NCI-H345 treated with DMSO at 0.1 percent for 48 hours (cell line): ENCODE data around the gene ZBTB7B.

Source experiments
- DNase-seq: peaks from one replicate; lab custom pipeline; 2025; ENCODE audit not compliant: unreplicated experiment; lab: John Stamatoyannopoulos, UW

Gene ZBTB7B

DNA sequence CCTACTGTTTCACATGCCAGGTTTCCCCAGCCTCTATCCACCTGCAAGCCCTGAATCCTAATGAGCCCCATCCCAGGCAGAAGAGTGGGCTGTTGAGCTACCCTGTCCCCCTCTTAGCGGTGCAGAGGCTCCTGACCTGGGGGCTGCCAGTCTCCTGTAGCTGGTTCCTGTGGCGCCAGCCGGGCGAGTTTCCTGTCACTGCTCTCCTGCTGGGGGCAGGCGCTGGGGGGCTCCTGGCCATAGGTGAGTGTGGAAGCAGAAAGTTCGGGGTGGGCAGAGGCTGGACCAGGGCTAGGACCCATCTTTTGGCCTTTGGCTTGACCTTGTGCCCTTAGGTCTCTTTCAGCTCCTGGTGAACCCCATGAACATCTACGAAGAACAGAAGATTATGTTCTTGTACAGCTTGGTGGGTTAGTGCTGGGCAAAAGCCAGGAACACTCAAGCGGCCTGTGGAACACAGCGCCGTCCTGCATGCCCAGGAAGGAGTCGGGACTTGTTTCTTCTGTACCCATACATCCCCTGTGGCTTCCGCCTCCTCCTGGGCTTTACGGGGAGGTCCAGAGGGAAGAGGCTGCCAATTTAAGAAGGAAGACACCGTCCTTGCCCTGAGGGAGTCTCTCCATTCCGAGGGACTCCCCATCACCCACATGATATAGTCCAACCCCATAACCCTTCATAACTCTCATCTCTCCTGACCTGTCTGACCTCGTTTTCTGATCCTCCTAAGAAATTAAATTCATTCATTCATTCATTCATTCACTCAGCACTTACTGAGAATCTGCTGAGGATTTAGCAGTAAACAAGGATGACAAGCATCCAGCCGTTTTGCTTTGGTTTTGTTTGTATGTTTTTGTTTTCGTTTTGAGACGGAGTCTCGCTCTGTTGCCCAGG, 32.0 kb downstream of the ZBTB7B start:
- no peak for DNase-seq

DNA sequence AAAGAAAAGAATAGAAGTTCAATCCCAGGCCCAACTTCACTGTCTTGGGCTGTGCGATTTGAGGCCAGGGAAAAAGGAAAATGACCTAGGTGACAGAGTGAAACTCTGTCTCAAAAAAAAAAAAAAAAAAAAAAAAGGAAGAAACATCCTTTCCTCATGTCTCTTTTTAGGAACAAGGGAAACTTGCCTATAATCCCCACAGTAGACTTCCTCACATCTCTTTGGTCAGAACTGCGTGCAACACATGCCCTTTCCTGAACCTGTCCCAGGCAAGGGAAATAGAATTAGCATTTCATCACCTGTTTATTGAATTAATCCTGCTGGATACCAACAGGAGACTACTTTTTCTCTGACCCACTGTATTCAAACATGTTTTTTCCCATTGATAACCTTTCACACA, 33.3 kb downstream of the ZBTB7B start:
- no peak for DNase-seq

DNA sequence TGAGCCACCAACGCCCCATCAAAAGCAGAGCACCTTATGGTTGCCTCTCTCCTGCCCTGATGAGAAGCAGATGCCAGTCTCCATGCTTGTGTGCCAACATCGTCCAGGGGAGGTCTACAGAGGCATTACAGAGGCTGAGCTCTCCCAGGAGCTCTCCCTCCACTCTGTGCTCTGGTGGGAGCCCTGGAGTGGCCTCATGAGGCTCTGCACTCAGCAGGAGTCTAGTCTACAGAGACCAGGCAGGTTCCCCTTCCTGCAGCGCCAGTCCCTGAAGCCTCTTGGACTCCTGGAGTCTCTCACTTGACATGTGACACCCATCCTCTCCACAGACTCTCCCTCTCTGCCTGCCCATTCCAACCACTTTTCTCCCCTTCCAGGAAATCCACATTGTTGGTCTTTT, 34.4 kb downstream of the ZBTB7B start:
- no peak for DNase-seq

DNA sequence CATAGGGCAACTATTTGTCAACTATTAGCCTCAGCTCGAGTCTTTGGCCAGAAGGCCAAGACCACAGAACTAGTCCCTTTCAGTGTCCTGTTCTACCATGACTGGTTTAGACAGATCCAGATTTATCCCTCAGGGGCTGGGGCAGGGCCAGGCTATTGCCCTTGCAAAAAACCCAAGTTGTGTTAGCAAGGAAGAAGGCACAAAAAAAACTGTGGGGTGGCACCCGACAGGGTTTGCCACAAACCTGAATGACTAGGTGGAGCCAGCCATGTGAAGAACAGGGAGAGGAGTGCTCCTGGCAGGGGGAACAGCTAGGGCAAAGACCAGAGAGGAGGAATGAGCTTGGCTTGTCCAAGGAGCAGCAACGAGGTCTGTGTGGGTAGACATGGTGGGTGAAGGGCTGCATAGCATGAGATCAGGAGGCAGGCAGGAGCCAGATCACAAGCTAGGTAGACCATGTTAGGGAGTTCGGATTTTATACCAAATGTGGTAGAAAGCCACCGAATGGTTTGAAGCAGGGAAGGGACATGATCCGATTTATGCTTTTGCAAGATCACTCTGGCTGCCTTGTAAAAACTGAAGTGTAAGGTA, 35.3 kb downstream of the ZBTB7B start:
- no peak for DNase-seq

DNA sequence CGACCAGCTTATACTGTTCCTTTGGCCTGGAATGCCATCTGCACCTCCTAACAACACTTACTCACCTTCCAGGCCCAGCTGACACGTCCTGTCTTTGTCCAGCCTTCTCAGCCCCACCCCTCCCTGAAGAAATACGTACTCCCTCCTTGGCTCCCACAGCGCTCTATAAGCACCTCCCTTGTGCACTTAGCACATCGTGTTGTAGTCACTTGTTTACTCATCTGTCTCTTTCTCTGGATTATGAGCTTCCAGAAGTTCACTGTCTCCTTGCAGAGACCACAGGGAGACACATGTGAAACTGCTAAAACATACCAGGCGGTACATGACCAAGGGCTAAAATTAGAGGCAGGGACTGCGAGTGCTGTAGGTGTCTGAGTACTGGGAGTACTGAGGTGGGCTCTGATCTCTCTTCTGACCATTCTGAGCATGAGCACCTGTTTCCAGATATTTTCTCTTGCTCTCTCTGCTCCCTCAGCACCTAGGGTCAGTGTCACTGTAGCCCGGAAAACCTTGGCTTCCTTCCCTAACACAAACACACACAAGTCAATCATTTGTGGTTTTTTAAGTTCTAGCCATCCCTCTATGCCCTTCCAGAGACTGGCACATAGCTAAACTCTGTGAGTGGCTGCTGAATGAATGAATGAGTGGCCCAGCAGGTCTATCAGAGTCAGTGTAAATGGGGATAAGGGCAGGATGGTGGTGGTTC, 36.2 kb downstream of the ZBTB7B start:
- no peak for DNase-seq

DNA sequence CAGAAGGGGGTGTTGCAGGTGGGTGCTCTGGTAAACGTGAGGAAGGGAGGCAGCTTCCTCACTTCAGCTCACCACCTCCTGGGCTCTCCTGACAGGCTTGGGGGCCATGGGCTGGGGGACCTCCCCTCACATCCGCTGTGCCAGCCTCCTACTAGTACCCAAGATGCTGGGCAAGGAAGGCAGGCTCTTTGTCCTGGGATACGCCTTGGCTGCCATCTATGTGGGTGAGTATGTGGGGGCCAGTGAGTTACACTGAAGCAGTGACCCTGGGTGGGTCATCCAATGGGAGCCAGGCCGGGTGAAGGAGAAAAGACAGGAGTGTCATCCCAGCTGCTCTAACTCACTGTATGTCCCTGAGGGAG, 36.7 kb downstream of the ZBTB7B start:
- DNase-seq, result no peak

DNA sequence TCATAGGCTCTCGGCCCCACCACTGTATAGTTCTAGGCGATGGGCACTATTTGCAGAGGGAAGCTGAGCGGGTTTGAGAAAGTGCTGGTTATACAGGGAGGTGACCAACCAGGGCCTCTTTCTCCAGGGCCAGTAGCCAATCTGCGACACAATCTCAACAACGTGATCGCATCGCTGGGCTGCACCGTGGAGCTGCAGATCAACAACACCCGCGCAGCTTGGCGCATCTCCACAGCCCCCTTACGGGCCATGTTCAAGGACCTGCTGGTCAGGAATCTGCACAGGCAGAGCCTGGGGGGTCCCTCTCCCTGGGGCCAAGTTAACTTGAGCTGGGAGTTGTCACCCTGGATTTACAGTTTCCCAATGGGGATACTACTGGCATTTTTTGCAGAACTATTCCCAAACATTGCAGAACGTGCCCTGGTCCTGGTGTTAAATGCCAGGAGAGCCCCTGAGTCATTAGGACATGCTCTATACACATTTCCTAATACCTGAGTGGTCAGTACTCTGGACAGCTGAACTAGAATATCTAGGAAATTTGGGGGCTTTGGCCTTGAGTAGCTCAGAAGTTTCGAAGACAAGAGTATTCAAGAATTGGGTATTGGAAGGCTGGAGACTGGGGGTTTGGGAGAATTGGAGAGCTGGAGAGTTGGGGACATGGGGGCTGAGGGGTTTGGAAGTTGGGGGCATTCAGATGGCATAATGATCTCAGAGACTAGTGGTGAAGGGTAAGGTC, 37.9 kb downstream of the ZBTB7B start:
- no peak for DNase-seq

DNA sequence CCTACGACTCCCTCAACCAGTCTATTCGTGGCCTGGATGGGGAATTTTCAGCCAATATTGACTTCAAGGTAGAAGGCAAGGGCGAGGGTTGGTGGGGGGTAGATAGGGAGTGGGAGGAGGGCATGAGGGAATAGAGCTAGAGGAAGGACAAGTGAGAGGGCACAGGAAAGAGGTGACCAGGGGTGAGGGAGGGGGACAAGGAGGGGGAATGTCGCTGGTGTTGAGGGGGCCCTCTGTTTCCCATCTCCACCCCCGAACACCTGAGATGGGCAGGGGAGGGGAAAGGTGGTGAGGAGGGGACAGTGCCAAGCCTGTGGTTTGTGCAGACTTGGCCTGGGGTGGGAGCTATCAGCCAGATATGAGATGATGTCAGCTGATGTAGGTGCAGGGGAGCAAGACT, 40.2 kb downstream of the ZBTB7B start:
- DNase-seq, result no peak

DNA sequence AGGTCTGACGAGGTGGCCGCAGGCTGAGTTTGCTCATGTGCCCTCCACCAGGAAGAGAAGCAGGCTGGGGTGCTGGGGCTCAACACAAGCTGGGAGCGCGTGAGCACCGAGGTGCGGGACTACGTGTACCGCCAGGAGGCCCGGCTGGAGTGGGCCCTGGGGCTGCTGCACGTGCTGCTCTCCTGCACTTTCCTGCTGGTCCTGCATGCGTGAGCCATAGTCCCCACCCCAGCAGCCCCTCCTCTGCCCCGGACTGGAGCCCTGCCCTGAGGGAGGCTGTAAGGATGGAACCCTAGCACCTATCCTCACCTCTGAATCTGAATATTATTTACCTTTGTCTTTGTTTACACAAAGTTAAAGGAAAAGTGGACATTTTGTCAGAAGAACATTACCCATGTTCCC, 40.7 kb downstream of the ZBTB7B start:
- no peak for DNase-seq

DNA sequence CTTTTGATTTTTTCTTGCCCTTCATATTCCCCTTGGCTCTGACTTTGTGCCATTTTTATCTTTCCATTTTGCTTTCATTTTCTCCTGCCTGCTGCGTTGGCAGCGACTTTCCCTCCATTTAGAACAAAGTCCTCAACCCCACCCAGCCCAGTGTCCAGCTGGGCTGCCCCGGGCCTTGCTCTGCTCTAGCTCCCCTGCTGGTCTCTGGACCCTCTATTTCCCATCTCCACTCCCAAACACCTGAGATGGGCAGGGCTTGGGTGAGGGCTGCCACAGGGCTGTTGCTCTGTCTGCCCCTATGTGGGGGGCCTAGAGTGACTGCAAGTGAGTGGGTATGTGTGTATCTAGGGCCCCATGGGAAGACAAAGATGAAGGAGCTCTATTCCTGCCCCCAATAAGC, 41.2 kb downstream of the ZBTB7B start:
- no peak for DNase-seq

DNA sequence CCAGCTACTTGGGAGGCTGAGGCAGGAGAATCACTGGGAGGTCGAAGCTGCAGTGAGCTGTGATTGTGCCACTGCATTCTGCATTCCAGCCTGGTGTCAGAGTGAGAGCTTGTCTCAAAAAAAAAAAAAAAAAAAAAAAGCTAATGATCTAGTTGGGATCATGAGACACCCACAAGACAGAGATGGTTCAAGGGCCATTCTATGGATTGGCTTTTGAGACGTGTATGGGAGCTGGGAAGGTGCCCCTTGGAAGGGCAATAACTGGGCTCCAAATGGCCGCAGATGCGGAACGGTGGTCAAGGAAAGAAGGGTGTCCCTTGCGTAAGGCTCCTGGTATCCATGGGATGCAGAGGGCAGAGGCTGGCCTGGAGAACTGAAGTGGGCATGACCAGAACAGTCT, 41.8 kb downstream of the ZBTB7B start:
- no peak for DNase-seq

DNA sequence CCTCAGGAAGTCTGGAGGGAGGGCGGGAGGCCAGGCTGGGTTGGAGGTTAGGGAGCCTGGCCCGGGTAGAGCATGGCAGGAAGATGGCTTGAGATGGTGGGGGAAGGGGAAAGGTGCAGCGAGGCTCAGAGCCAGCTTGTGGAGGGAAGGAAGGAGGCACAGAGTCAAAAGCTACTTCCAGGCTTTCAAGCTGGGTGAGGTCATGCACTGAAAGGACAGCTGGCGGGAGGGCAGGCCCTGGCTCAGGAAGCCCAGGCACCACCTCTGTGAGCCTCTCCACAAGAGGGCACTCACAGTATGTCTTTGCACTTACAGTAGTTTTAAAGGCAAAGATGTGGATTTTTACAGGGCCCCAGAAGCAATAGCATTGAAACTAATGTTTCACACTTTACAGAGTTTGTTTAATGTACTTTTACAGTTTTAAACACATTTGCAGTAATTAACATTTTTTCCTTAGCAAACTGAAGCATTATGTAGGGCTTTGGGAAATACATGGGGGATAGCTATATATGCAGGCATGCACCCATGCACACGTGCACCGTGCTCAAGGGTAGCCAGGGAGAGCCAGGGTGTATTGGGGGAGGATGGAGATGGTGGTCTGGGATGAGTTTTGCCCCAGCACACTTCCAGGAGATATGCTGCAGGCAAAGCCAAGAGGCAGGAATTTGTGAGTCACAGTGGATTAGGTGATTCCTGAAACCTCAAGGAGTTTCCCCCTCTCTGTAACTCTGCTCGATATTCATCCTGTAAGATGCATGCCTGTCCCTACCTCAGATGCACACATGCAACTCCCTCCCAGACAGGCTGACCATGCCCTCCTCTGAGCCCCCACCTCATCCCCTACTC, 42.4 kb downstream of the ZBTB7B start:
- peak; percentile 53 for DNase-seq

DNA sequence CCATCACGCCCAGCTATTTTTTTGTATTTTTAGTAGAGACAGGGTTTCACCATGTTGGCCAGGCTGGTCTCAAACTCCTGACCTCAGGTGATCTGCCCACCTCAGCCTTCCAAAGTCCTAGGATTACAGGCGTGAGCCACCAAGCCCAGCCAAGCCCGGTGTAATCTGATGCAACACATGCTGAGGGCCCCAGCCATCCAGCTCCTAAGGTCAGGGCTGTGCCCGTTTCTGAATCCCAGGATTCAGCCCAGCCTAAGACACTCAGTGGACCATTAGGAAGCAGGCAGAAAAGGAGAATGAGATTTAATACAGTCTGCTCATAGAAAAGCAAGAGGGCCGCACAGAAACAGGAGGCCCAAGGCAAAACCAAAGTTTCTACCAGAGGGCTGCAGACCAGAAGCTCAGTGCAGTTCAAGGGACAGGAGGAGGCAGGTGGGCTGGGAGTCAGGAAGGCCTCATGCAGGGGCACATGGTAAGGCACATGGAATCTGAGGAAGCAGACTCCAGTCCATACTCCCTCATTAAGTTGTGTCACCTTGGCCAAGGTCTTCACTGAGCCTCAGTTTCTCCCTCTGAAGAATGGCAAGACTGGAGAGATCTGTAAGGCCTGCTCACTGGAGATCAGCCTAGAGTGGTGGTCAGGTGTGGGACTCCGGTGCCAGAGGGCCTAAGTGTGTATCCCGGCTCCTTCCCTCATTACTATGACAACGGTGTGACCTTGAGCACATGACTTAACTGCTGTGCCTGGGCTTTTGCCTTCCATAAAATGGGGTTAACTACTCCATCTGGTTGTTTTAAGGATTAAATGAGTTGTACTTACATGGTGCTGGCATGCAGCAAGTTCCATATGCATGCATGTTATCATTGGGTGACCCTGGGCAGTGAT, 46.1 kb downstream of the ZBTB7B start:
- DNase-seq, result no peak

DNA sequence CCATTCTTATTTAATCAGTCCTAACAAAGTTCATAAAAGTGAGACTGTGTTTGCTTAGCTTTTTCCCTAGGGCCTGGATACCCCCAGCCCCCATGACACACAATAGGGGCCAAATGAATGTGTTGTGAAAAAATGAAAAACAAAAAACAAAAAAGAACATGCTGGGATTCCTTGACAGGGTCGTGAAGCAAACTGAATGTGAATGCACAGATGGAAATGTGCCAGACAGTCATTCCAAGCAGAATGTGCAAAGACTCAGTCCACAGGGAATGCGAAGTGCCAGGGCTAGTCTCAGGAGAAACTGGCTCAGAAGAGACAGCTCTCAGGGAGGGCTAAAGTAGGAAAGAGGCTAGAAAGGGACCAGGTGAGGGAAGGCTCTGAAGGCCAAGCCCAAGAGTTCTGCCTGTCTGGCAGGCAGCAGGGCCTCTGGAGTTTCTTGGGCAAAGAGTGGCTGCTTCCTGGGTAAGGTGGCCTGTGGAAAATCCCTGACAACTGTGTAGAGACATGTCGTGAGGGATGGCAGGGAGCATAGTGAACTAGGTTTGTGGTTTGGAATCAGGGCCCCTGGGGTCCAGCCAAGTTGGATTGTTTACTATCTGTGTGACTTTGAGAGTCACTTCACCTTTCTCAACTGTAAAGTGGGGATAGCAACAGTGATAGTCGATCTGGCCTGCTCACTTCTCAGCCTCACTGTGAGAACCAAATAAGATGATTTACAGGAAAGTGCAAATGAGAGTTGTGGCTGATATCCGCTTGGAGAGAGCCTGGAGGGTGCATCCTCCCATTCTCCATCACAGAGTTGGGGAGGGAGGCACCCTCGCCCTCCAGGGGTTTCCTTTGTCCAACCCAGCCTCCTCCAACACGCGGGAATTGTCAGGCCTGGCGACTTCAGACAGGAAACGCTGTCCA, 47.3 kb downstream of the ZBTB7B start:
- no peak for DNase-seq

DNA sequence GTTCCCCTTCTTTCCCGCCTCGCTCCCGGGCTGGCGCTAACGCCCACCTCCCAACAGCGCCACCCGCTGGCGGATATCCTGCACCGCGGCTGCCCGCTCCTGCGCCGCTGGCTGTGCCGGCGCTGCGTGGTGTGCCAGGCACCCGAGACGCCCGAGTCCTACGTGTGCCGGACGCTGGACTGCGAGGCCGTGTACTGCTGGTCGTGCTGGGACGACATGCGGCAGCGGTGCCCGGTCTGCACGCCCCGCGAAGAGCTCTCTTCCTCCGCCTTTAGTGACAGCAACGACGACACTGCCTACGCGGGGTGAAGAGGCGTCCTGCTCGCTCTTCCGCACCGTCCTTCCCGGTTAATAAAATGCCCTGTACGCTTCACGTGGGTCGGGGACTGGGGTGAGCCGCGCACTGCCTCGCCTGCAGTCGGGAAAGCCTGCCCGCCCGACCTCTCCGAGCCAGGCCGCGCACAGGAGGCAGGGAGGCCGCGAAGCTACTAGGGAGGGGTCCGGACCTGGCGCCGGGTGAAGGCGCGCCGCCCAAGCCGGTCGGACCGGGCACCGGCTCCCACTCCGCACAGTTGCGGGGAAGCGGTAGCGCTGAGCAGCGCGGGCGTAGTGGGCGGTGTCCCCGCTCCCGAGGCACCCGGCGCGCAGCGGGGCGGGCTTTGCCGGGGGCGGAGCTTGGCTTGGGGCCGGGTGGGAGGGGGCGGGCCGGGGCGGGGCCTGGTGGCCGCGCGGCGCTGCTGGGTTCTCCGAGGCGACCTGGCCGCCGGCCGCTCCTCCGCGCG, 48.1 kb downstream of the ZBTB7B start, which contains the start of gene ADAM15:
ADAM15 (plus strand) TSS at position 757 of the 782 bp plus-strand sequence. CDS start 71 bp downstream, outside the sequence.
- peak; percentile 95 for DNase-seq

DNA sequence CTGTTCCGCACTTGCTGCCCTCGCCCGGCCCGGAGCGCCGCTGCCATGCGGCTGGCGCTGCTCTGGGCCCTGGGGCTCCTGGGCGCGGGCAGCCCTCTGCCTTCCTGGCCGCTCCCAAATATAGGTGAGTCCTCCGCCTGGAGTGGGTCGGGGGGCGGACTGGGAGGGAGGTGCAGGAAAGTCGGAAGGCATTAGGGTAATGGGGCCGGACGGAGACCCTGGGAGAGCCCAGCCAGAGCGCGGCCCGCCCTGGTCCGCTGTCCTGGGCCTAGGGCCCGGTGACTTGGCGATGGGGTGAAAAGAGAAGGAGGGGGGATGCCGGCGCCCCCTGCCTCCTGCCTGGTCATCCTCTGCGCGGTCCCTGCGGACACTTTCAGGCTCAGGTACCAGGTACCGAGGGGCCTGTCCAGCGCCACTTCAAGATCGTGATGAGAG, 48.8 kb downstream of the ZBTB7B start:
- DNase-seq, result no peak

DNA sequence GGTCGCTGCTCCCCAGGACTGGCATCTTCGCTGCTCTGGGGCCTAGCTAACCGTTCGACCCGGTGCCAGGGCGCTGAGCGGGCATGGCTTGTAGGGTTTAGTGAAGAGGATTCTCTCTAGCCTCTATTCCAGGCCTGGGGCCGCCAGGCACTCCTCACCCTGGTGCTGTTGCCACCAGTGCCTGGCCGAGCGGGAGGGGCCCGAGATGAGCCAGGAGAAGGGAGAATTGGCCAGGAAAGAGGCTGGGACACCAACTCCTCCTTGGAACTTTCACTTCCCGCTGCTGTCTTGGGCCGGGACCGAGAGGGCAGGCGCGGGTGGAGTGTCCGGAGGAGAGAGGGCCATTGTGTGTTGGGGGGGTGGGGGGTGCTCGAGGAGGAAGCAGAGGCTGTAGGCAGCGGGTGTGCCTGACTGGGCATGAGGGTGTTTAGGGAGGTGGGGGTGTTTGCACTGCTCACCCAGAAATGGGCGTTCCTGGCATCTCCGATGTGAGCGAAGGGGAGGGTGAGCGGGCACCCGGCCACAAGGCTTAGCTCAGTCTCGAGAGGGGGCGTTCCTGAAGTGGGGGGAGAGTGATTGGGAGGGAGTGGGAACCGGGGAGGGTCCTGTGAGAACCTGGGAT, 49.3 kb downstream of the ZBTB7B start:
- DNase-seq, result peak; percentile 78
